Fibroblast of skin of right quadriceps (primary cell): ENCODE data around the gene TEAD1.

Experiments used
- DNase-seq: peaks from one replicate; pipeline ENCODE4 v3.0.0-alpha.2; 2013

TEAD1 gene

GRCh38 chr11:12842933-12843636 lies 168.9 kb downstream of the TEAD1 start:
- peak; percentile 61 for DNase-seq

- peak; percentile 54 for DNase-seq
These were observed 170.9 kb downstream of the TEAD1 start for GRCh38 chr11:12845163-12845562.

GRCh38 chr11:12845739-12846358 lies 171.6 kb downstream of the TEAD1 start:
- peak; percentile 71 for DNase-seq

GRCh38 chr11:12846786-12847615 lies 172.8 kb downstream of the TEAD1 start:
- no peak for DNase-seq

- no peak for DNase-seq
These were observed 174.2 kb downstream of the TEAD1 start for GRCh38 chr11:12848413-12848812.

- DNase-seq, result no peak
These were observed 179.1 kb downstream of the TEAD1 start for GRCh38 chr11:12853325-12853651.

- no peak for DNase-seq
These were observed 179.6 kb downstream of the TEAD1 start for GRCh38 chr11:12853652-12854296.

GRCh38 chr11:12854297-12854661 lies 180.1 kb downstream of the TEAD1 start:
- no peak for DNase-seq

GRCh38 chr11:12854829-12855228 lies 180.6 kb downstream of the TEAD1 start:
- DNase-seq, result no peak

GRCh38 chr11:12856338-12856737 lies 182.1 kb downstream of the TEAD1 start:
- DNase-seq, result no peak

- DNase-seq, result no peak
These were observed 183.4 kb downstream of the TEAD1 start for GRCh38 chr11:12857572-12857971.

- no peak for DNase-seq
These were observed 185.8 kb downstream of the TEAD1 start for GRCh38 chr11:12859872-12860657.

- peak; percentile 48 for DNase-seq
These were observed 186.6 kb downstream of the TEAD1 start for GRCh38 chr11:12860827-12861226.

GRCh38 chr11:12862696-12863469 lies 188.7 kb downstream of the TEAD1 start:
- DNase-seq, result peak; percentile 92

GRCh38 chr11:12863605-12864121 lies 189.4 kb downstream of the TEAD1 start:
- DNase-seq, result no peak

GRCh38 chr11:12864316-12865156 lies 190.3 kb downstream of the TEAD1 start:
- DNase-seq, result peak; percentile 88

- no peak for DNase-seq
These were observed 191.8 kb downstream of the TEAD1 start for GRCh38 chr11:12865863-12866595.

GRCh38 chr11:12867531-12867930 lies 193.3 kb downstream of the TEAD1 start:
- DNase-seq, result no peak

GRCh38 chr11:12868315-12869073 lies 194.3 kb downstream of the TEAD1 start:
- no peak for DNase-seq
